Osteoblast (primary cell): ENCODE data around the gene KIRREL3. TPM values are rescaled to one million over a fixed set of nuclear protein-coding genes. Genes with fewer than 3 reads are reported as not detected.

Source experiments
- DNase-seq: peaks from one replicate; pipeline ENCODE4 v3.0.0; 2011; ENCODE audit warnings: low spot score, mixed read lengths; ENCODE audit not compliant: insufficient read length; ENCODE audit errors: missing footprints
- H2AFZ ChIP-seq: 2 replicates; pipeline ENCODE4 v1.6.0; 2011; ENCODE audit warnings: mild to moderate bottlenecking, low read length
- H3K27ac ChIP-seq: 2 replicates; pipeline ENCODE4 v1.5.1; 2011; ENCODE audit warnings: mild to moderate bottlenecking, low read depth, low read length, moderate library complexity
- H3K27me3 ChIP-seq: 2 replicates; pipeline ENCODE4 v1.6.0; 2012; ENCODE audit warnings: mild to moderate bottlenecking, control low read depth, inconsistent platforms, low read length, moderate library complexity; ENCODE audit not compliant: insufficient read depth
- H3K36me3 ChIP-seq: 2 replicates; pipeline ENCODE4 v1.5.1; 2011; ENCODE audit warnings: mild to moderate bottlenecking, low read length, control low read depth, moderate library complexity; ENCODE audit not compliant: insufficient read depth
- H3K4me1 ChIP-seq: 2 replicates; pipeline ENCODE4 v1.5.1; 2011; ENCODE audit warnings: mild to moderate bottlenecking, low read length, control low read depth, moderate library complexity; ENCODE audit not compliant: insufficient read depth
- H3K4me2 ChIP-seq: 2 replicates; pipeline ENCODE4 v1.6.0; 2011; ENCODE audit warnings: mild to moderate bottlenecking, low read length; ENCODE audit not compliant: insufficient read depth
- H3K4me3 ChIP-seq: fragments of 200-600 bp; sonication (generic); 3 replicates; pipeline ENCODE4 v1.5.1; 2012; ENCODE audit warnings: mild to moderate bottlenecking, low read length, inconsistent platforms; ENCODE audit not compliant: insufficient read depth
- H3K79me2 ChIP-seq: 2 replicates; pipeline ENCODE4 v1.6.0; 2012; ENCODE audit warnings: mild to moderate bottlenecking, low read length, control low read depth, inconsistent platforms; ENCODE audit not compliant: insufficient read depth
- H3K9me3 ChIP-seq: 2 replicates; pipeline ENCODE4 v1.5.1; 2011; ENCODE audit warnings: low read depth, low read length, control low read depth
- H4K20me1 ChIP-seq: 2 replicates; pipeline ENCODE4 v1.6.0; 2012; ENCODE audit warnings: mild to moderate bottlenecking, low read length, control low read depth; ENCODE audit not compliant: insufficient read depth
- total RNA-seq: library from RNA; depleted of rRNA; stranded (reverse); fragments of >200 nt; gene quantifications from 2 replicates; pipeline ENCODE4 v1.2.3, GENCODE V29; 2012
- TF ChIP-seq, protein P1 (sequence below): IDR thresholded peaks from 2 replicates; pipeline ENCODE4 v1.5.1; 2011; ENCODE audit warnings: mild to moderate bottlenecking, low read depth, low read length, moderate library complexity; ENCODE audit errors: extremely low read depth

KIRREL3 gene
- total RNA-seq, 1 donor: 3.6 TPM

GRCh38 chr11:126518071-126518971 is 482.2 kb downstream of the KIRREL3 start:
- Histone ChIP-seq H3K4me2 (no peak overlapping the region), H3K9me3 (no peaks in the 10 kb centered on the region), H3K27ac (no peak overlapping the region), H4K20me1 (no peaks in the 10 kb centered on the region), H3K36me3 (no peaks in the 10 kb centered on the region), H3K79me2 (no peaks in the 10 kb centered on the region), H3K27me3 (no peaks in the 10 kb centered on the region), H3K4me3 (no peak overlapping the region), H2AFZ (no peak overlapping the region), H3K4me1 (no peaks in the 10 kb centered on the region)
- TF ChIP-seq, protein P1, sequence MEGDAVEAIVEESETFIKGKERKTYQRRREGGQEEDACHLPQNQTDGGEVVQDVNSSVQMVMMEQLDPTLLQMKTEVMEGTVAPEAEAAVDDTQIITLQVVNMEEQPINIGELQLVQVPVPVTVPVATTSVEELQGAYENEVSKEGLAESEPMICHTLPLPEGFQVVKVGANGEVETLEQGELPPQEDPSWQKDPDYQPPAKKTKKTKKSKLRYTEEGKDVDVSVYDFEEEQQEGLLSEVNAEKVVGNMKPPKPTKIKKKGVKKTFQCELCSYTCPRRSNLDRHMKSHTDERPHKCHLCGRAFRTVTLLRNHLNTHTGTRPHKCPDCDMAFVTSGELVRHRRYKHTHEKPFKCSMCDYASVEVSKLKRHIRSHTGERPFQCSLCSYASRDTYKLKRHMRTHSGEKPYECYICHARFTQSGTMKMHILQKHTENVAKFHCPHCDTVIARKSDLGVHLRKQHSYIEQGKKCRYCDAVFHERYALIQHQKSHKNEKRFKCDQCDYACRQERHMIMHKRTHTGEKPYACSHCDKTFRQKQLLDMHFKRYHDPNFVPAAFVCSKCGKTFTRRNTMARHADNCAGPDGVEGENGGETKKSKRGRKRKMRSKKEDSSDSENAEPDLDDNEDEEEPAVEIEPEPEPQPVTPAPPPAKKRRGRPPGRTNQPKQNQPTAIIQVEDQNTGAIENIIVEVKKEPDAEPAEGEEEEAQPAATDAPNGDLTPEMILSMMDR: no peak
- peak; percentile 69 for DNase-seq

- no peak overlapping the region for H3K27ac ChIP-seq
- no peaks in the 10 kb centered on the region for H3K27me3 ChIP-seq
- no peaks in the 10 kb centered on the region for H3K9me3 ChIP-seq
- TF ChIP-seq, protein P1: no peak
- H3K4me2 ChIP-seq: no peak overlapping the region
- DNase-seq: peak; percentile 63
- H3K79me2 ChIP-seq: no peaks in the 10 kb centered on the region
- no peak overlapping the region for H3K4me3 ChIP-seq
- H4K20me1 ChIP-seq: no peaks in the 10 kb centered on the region
- H3K4me1 ChIP-seq: no peaks in the 10 kb centered on the region
- no peaks in the 10 kb centered on the region for H3K36me3 ChIP-seq
- no peak overlapping the region for H2AFZ ChIP-seq
Observed at GRCh38 chr11:126515501-126515900, 485.1 kb downstream of the KIRREL3 start.

DNA sequence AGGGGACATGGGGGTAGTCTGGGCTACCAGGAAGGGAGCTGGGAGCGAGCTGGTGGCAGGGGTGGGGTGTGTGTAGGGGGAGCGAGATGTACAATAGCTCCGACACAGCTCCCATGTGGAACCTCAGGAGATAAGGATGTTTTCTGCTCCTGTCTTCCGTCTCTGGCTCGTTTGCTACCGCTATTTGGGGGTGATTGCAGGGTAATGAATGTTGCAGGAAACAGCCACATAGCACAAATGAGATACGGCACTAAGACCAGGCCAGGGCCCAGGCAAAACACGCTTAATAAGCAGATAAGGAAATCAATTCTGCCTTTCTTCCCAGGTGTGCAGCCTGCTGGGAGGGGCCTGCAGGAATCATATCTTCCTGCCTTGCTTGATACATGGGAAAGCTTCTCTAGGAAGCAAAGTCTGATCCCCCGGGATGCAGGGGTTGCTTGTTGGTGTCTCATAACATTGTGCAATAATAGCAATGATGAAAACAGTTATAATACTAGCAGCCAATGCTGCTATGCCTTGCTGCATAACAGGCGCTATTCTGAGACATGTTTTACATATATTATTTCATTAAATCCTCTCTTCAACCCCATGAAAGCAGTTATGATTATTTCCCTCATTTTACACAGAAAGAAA is 486.4 kb downstream of the KIRREL3 start:
- no peak overlapping the region for H3K4me3 ChIP-seq
- H3K4me2 ChIP-seq: no peak overlapping the region
- H3K36me3 ChIP-seq: no peaks in the 10 kb centered on the region
- no peak overlapping the region for H3K27ac ChIP-seq
- no peak overlapping the region for H2AFZ ChIP-seq
- no peaks in the 10 kb centered on the region for H3K9me3 ChIP-seq
- peak; percentile 76 for DNase-seq
- no peaks in the 10 kb centered on the region for H3K4me1 ChIP-seq
- H3K27me3 ChIP-seq: no peaks in the 10 kb centered on the region
- H3K79me2 ChIP-seq: no peaks in the 10 kb centered on the region
- TF ChIP-seq, protein P1: no peak
- H4K20me1 ChIP-seq: no peaks in the 10 kb centered on the region
